ENCODE data around the gene RIT2.

DNA sequence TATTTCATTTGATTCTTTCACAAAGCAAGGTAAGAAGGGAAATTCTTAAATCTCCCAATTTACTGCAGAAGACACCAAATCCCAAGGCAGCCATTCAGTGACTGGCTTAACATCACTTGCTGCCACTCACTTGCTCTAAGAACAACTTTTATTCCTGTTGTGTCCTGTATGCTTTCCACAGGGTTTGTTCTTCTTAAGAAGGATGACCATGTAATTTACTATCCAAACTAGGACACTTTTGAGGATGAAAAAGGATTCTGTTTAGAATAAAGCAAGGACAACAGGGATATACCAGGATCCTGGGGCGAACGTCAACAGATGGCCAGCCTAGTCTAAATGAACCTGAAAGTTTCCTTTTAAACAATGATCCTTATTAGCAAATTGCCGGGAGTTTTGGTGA is 34.8 kb downstream of the RIT2 start:
- TF ChIP-seq, protein P1, sequence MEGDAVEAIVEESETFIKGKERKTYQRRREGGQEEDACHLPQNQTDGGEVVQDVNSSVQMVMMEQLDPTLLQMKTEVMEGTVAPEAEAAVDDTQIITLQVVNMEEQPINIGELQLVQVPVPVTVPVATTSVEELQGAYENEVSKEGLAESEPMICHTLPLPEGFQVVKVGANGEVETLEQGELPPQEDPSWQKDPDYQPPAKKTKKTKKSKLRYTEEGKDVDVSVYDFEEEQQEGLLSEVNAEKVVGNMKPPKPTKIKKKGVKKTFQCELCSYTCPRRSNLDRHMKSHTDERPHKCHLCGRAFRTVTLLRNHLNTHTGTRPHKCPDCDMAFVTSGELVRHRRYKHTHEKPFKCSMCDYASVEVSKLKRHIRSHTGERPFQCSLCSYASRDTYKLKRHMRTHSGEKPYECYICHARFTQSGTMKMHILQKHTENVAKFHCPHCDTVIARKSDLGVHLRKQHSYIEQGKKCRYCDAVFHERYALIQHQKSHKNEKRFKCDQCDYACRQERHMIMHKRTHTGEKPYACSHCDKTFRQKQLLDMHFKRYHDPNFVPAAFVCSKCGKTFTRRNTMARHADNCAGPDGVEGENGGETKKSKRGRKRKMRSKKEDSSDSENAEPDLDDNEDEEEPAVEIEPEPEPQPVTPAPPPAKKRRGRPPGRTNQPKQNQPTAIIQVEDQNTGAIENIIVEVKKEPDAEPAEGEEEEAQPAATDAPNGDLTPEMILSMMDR (IDR thresholded peaks at IDR 0.05 in 8 of 11, conservative IDR thresholded peaks at IDR 0.05 in 3 of 11), result no peak
- TF ChIP-seq POLR2A (IDR thresholded peaks at IDR 0.05), result no peak

Data from spleen (tissue), 7 donors.